Measurements from ENCODE around the gene RTBDN.

DNA sequence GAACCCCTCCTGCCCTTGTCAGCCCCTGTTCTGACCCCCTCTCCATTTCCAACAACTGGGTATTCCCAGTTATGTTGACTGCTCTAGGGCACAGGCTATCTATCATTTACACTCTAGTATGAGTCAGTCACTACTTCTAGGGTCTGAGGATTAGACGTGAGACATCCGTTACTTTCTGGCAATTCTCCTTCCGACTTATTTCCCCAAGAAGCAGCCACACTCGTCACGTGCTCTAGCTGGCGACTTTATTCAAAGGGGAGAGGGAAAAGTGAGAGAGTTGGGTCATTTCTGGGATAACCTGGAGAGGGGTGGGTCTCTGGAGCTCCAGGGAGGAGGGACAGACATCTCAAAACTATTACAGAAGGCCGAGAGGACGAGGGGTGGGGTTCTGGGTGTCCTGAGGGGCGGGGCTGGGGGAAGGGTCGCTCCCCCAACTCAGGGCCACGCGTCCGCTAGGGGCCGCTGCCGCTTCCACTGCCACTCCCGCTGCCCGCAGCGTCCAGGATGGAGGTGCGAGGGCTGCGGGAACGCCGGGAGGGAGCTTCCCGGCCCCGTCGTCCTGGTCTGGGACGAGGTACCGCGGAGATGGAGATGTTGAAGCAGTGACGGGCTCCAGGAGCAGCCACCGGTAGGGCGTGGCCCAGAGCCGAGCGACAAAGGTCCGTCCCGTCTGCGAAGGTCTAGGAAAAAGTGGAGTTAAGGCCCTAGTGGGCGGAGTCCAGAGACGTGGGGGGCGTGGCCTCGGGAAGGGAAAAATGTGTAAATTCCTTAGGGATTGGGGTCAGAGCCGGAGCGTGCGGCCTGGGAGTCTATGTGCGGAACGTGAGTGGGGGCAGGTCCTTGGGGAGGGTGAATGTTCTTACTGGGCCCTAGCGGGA lies 8.9 kb downstream of the RTBDN start:
- TF ChIP-seq, protein P1, sequence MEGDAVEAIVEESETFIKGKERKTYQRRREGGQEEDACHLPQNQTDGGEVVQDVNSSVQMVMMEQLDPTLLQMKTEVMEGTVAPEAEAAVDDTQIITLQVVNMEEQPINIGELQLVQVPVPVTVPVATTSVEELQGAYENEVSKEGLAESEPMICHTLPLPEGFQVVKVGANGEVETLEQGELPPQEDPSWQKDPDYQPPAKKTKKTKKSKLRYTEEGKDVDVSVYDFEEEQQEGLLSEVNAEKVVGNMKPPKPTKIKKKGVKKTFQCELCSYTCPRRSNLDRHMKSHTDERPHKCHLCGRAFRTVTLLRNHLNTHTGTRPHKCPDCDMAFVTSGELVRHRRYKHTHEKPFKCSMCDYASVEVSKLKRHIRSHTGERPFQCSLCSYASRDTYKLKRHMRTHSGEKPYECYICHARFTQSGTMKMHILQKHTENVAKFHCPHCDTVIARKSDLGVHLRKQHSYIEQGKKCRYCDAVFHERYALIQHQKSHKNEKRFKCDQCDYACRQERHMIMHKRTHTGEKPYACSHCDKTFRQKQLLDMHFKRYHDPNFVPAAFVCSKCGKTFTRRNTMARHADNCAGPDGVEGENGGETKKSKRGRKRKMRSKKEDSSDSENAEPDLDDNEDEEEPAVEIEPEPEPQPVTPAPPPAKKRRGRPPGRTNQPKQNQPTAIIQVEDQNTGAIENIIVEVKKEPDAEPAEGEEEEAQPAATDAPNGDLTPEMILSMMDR (conservative IDR thresholded peaks at IDR 0.05; ENCODE audit: low read depth in 2 of 2), result peak; percentile 81 to 89
- TF ChIP-seq POLR2AphosphoS5 (IDR thresholded peaks at IDR 0.05; ENCODE audit: low read depth), result peak; percentile 62

Measured in GM23338 (cell line).